DMS79 treated with DMSO at 0.1 percent for 48 hours (cell line): ENCODE results near the gene UBTD1.

ENCODE experiments used
- DNase-seq: peaks from one replicate; lab custom pipeline; 2025; lab: John Stamatoyannopoulos, UW

UBTD1 gene

GRCh38 chr10:97584798-97585438 lies 86.2 kb downstream of the UBTD1 start:
- DNase-seq, result no peak

- DNase-seq, result no peak
These were observed 86.7 kb downstream of the UBTD1 start for GRCh38 chr10:97585439-97585811.

- DNase-seq, result no peak
These were observed 88.5 kb downstream of the UBTD1 start for GRCh38 chr10:97587183-97587582.

GRCh38 chr10:97589479-97589878 lies 90.8 kb downstream of the UBTD1 start, which contains the start of gene C10orf62:
Gene C10orf62 (plus strand): TSS chr10:97589721. CDS start chr10:97589898, 177 bp downstream.
- no peak for DNase-seq

GRCh38 chr10:97590082-97590747 lies 91.5 kb downstream of the UBTD1 start:
- DNase-seq, result no peak

GRCh38 chr10:97590748-97591495 lies 92.2 kb downstream of the UBTD1 start:
- no peak for DNase-seq

- DNase-seq, result no peak
These were observed 94.7 kb downstream of the UBTD1 start for GRCh38 chr10:97593421-97593820.

GRCh38 chr10:97596101-97597082 lies 97.7 kb downstream of the UBTD1 start:
- no peak for DNase-seq

- DNase-seq, result no peak
These were observed 99.1 kb downstream of the UBTD1 start for GRCh38 chr10:97597778-97598177.

GRCh38 chr10:97598407-97599271 lies 99.9 kb downstream of the UBTD1 start:
- DNase-seq, result no peak

GRCh38 chr10:97599272-97599619 lies 100.5 kb downstream of the UBTD1 start:
- DNase-seq, result no peak

- DNase-seq, result no peak
These were observed 101.9 kb downstream of the UBTD1 start for GRCh38 chr10:97600616-97601015.

GRCh38 chr10:97601268-97602215 lies 102.8 kb downstream of the UBTD1 start:
- DNase-seq, result no peak

- DNase-seq, result no peak
These were observed 108.4 kb downstream of the UBTD1 start for GRCh38 chr10:97607095-97607636.

GRCh38 chr10:97608991-97609561 lies 110.4 kb downstream of the UBTD1 start:
- DNase-seq, result no peak

GRCh38 chr10:97611473-97611872 lies 112.7 kb downstream of the UBTD1 start:
- no peak for DNase-seq

GRCh38 chr10:97612386-97612785 lies 113.7 kb downstream of the UBTD1 start:
- DNase-seq, result no peak

- no peak for DNase-seq
These were observed 119.6 kb downstream of the UBTD1 start for GRCh38 chr10:97618285-97618684.

GRCh38 chr10:97618733-97619132 lies 120.0 kb downstream of the UBTD1 start:
- DNase-seq, result no peak
